Measurements from ENCODE around the gene USP6NL.
A peak's percentile ranks its signal among the peaks of the same experiment; 100 is the strongest.

DNA sequence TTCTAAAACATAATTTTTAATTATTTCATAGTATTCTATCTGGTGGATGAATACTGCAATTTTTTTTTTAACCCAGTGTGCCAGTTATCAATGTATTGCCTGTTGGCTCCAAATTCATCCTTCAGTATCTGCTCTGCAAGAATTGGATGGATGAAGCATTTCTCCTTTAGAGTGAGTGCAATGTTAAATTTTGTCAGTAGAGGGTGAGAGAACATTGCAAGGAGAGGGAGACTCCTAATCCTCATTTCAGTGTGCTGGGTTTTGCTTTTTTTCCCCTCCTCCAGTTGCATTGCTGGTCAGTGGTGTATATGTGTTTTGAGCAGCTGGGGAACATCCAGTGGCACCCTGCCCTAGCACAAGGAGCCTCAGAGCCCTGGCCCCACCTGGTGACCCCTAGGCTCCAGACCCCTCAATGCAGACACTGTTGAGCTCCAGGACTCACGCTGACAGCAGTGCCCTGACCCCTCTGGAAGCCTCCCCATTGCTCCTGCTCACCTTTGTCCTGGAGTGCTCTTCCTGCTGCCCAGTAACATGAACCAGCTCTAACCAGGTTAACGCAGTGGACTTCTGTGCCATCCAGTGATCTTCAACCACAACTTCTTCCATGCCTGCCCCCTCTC, 199.4 kb downstream of the USP6NL start:
- TF ChIP-seq EZH2phosphoT487 (IDR thresholded peaks at IDR 0.05; ENCODE audit: low read depth): no peak
- TF ChIP-seq CTCF (IDR thresholded peaks at IDR 0.05; ENCODE audit: low read depth, low read length): peak; percentile 46
